WTC11 (cell line): ENCODE results near the gene RTL5.

Experiments
- CREB1 ChIP-seq: sonication (generic); formaldehyde crosslinking; IDR thresholded peaks from 2 replicates; pipeline ENCODE4 v1.8.0; 2023; ENCODE audit warnings: mild to moderate bottlenecking, missing genetic modification reagents
- CREM ChIP-seq: sonication (generic); formaldehyde crosslinking; IDR thresholded peaks from 2 replicates; pipeline ENCODE4 v1.8.1; 2022; ENCODE audit warnings: mild to moderate bottlenecking, missing genetic modification reagents, moderate library complexity
- CTCF ChIP-seq: fragments of 200-600 bp; IDR thresholded peaks from 2 replicates; pipeline ENCODE4 v1.8.0; 2022; ENCODE audit warnings: antibody characterized with exemption
- JUN ChIP-seq: sonication (generic); formaldehyde crosslinking; IDR thresholded peaks from 2 replicates; pipeline ENCODE4 v1.8.0; 2023; ENCODE audit warnings: mild to moderate bottlenecking, missing genetic modification reagents
- ZBTB43 ChIP-seq: sonication (generic); formaldehyde crosslinking; IDR thresholded peaks from 2 replicates; pipeline ENCODE4 v1.8.1; 2023; ENCODE audit warnings: mild to moderate bottlenecking, missing genetic modification reagents
- ZSCAN18 ChIP-seq: fragments of 250-450 bp; sonication (Bioruptor Pico); IDR thresholded peaks from 2 replicates; pipeline ENCODE4 v2.1.2; 2022; ENCODE audit warnings: mild to moderate bottlenecking, moderate library complexity

- TF ChIP-seq CTCF: no peak
- no peak for TF ChIP-seq ZBTB43 (CRISPR knock-in tag)
- no peak for TF ChIP-seq JUN (CRISPR knock-in tag)
- no peak for TF ChIP-seq CREB1
- no peak for TF ChIP-seq CREM
- no peak for TF ChIP-seq ZSCAN18 (CRISPR knock-in tag)
These were observed 6.3 kb upstream of the RTL5 start for GRCh38 chrX:72137846-72138495.
